ENCODE data around the gene PRAME.
"Not testable (repeated sequence)": the region's sequence is repeated elsewhere in the genome, so short reads cannot be mapped to it uniquely, and the experiment has no call there.

PRAME gene

GRCh38 chr22:22520667-22521602 lies 38.1 kb downstream of the PRAME start:
- no peak for DNase-seq

GRCh38 chr22:22520020-22520656 lies 38.9 kb downstream of the PRAME start, which contains the start of gene ZNF280A:
Gene ZNF280A, minus strand, starts transcription at chr22:22520270. Its CDS starts 4,640 bp downstream, at chr22:22515630.
- DNase-seq, result no peak

GRCh38 chr22:22519591-22519990 lies 39.5 kb downstream of the PRAME start:
- DNase-seq, result no peak

GRCh38 chr22:22516992-22517391 lies 42.1 kb downstream of the PRAME start:
- DNase-seq, result no peak

GRCh38 chr22:22515890-22516289 lies 43.2 kb downstream of the PRAME start:
- DNase-seq, result no peak

- not testable (repeated sequence) for DNase-seq
Measured at GRCh38 chr22:22514431-22514830, 44.6 kb downstream of the PRAME start.

- no peak for DNase-seq
Measured at GRCh38 chr22:22513619-22514018, 45.4 kb downstream of the PRAME start.

GRCh38 chr22:22512951-22513350 lies 46.1 kb downstream of the PRAME start:
- no peak for DNase-seq

GRCh38 chr22:22510833-22511232 lies 48.2 kb downstream of the PRAME start:
- DNase-seq, result not testable (repeated sequence)

GRCh38 chr22:22509912-22510311 lies 49.2 kb downstream of the PRAME start:
- not testable (repeated sequence) for DNase-seq

- peak; percentile 35 to 74 (median 56) for DNase-seq
Measured at GRCh38 chr22:22508274-22509176, 50.5 kb downstream of the PRAME start, which contains the start of gene ZNF280B. Gene ZNF280B, minus strand, starts transcription at chr22:22508742. Its CDS starts 19,344 bp downstream, at chr22:22489398.

- DNase-seq, result no peak
Measured at GRCh38 chr22:22507743-22508273, 51.3 kb downstream of the PRAME start.

- no peak for DNase-seq
Measured at GRCh38 chr22:22506736-22507135, 52.3 kb downstream of the PRAME start.

- no peak for DNase-seq
Measured at GRCh38 chr22:22498267-22498666, 60.8 kb downstream of the PRAME start.

Data from activated naive CD4-positive, alpha-beta T cell (primary cell).